Spleen (tissue), 11 donors: Measurements from ENCODE around the gene GNAO1. TPM values are rescaled to one million over a fixed set of nuclear protein-coding genes. Genes with fewer than 3 reads are reported as not detected.

ENCODE experiments used
- DNase-seq: peaks from one replicate; pipeline ENCODE4 v3.0.0-alpha.2; 2020
- H3K27ac ChIP-seq, 8 donors: fragments of 200-600 bp; sonication (generic) in 7 of 8; 1 replicate in 4 of 8; 2 replicates in 4 of 8; pipeline versions ENCODE4 v1.5.0 to v1.8.0; 2016 to 2021; ENCODE audit warnings: inconsistent platforms in 4 of 8, mild to moderate bottlenecking in 4 of 8, moderate library complexity in 1 of 8
- H3K27me3 ChIP-seq, 7 donors: fragments of 200-600 bp; sonication (generic) in 6 of 7; replicated peaks in 1 of 7; 1 replicate in 4 of 7; 2 replicates in 3 of 7; pipeline versions ENCODE4 v1.5.0 to v1.8.0; 2016 to 2021; ENCODE audit warnings: inconsistent platforms in 3 of 7, mild to moderate bottlenecking in 1 of 7
- H3K36me3 ChIP-seq, 6 donors: fragments of 200-600 bp; sonication (generic) in 5 of 6; 1 replicate in 4 of 6; 2 replicates in 2 of 6; pipeline versions ENCODE4 v1.5.0 to v1.8.0; 2016 to 2021; ENCODE audit warnings: inconsistent platforms in 2 of 6
- H3K4me1 ChIP-seq, 6 donors: fragments of 200-600 bp; sonication (generic) in 5 of 6; 1 replicate in 3 of 6; 2 replicates in 3 of 6; pipeline versions ENCODE4 v1.5.0 to v1.8.0; 2016 to 2021; ENCODE audit warnings: inconsistent platforms in 3 of 6
- H3K4me3 ChIP-seq, 8 donors: fragments of 200-600 bp; sonication (generic) in 7 of 8; 1 replicate in 4 of 8; 2 replicates in 4 of 8; pipeline versions ENCODE4 v1.5.0 to v1.8.0; 2016 to 2021; ENCODE audit warnings: inconsistent platforms in 4 of 8, mild to moderate bottlenecking in 4 of 8, moderate library complexity in 2 of 8
- H3K9me3 ChIP-seq, 8 donors: fragments of 200-600 bp; sonication (generic) in 7 of 8; 1 replicate in 4 of 8; 2 replicates in 4 of 8; pipeline versions ENCODE4 v1.5.0 to v1.8.0; 2016 to 2021; ENCODE audit warnings: inconsistent platforms in 4 of 8
- CTCF ChIP-seq, 11 experiments: fragments of 200-600 bp in 7 of 11; fragments of 450-650 bp in 4 of 11; sonication (generic) in 4 of 11; IDR thresholded peaks in 8 of 11; conservative IDR thresholded peaks in 3 of 11; 1 replicate in 7 of 11; 2 replicates in 4 of 11; pipeline versions ENCODE4 v1.4.0 to v1.8.0; 2016 to 2021; ENCODE audit warnings: antibody characterized with exemption in 11 of 11, inconsistent platforms in 4 of 11, mild to moderate bottlenecking in 1 of 11
- POLR2A ChIP-seq, 3 donors: fragments of 450-650 bp; IDR thresholded peaks; one replicate each; pipeline ENCODE4 v1.5.1; 2017; ENCODE audit warnings: antibody characterized with exemption in 3 of 3, mild to moderate bottlenecking in 1 of 3
- POLR2AphosphoS5 ChIP-seq, 3 donors: sonication (generic); formaldehyde crosslinking; IDR thresholded peaks; one replicate each; pipeline ENCODE4 v1.5.1; 2017; ENCODE audit warnings: antibody characterized with exemption in 3 of 3
- WGBS, 5 donors: extraction: QIAGEN DNeasy Blood & Tissue Kit in 3 of 5; methylation state at CpG; one replicate each; pipeline versions ENCODE4 v1.1.5 to v1.1.7; 2013 to 2018; 5-methylcytosine and 5-hydroxymethylcytosine counted together
- intact Hi-C: fragments of 100-400 bp; cut with DNase I; formaldehyde crosslinking; loops from one replicate; pipeline ENCODE4 v1.15.0; 2023; ENCODE audit warnings: low total_unique reads
- polyA plus RNA-seq, 3 donors: library from polyadenylated mRNA; stranded (reverse); fragments of 200-250 nt; gene quantifications; one replicate each; pipeline ENCODE4 v1.2.1, GENCODE V29; 2013
- total RNA-seq, 7 donors: library from RNA; depleted of rRNA in 3 of 7; stranded (reverse); fragments of >200 nt in 3 of 7; fragmentation: NEBNext Ultra II Directional in 4 of 7; extraction: Animal tissue kit (Norgen Biotek cat#: 25700) in 4 of 7; gene quantifications; one replicate each; pipeline versions ENCODE4 v1.1.0 to v1.2.1, GENCODE V29; 2016 to 2021
- donor health status: healthy with polysubstance abuse.
- donor health status: DM: no; HTN: no; CAD: no; lungs with moderate emphysema.
- donor health status: DM: no; HTN: no; CAD: no.
- donor health status: Bipolar disorder and iron deficiency.
- donor health status: healthy.
- donor health status: DM: no; HTN: no; CAD: no.
- donor health status: DM: yes; HTN: yes; CAD: no.

Gene GNAO1
- total and polyA plus RNA-seq, 10 donors: 0.32 to 7.9 (median 4.7) TPM

GRCh38 chr16:56294579-56294978, 103.3 kb downstream of the GNAO1 start:
- TF ChIP-seq POLR2AphosphoS5 (IDR thresholded peaks at IDR 0.05): no peak
- no peak for TF ChIP-seq POLR2A (IDR thresholded peaks at IDR 0.05)
- no peak for TF ChIP-seq CTCF (IDR thresholded peaks at IDR 0.05 in 8 of 11, conservative IDR thresholded peaks at IDR 0.05 in 3 of 11)
- Histone ChIP-seq H3K4me3 (no peak overlapping the region), H3K27ac (no peak overlapping the region), H3K27me3 (peaks cover 0 to 10% (median 0%) of the 10 kb centered on the region in 7 donors), H3K9me3 (no peaks in the 10 kb centered on the region), H3K4me1 (peaks cover 0 to 20% (median 2%) of the 10 kb centered on the region in 6 donors), H3K36me3 (no peaks in the 10 kb centered on the region)
- intact Hi-C loops: no loop called here
- no peak for DNase-seq
- WGBS, 5 donors: 38 to 65% (median 64%) methylated on average over 2 of the region's 2 CpGs

- Histone ChIP-seq H3K36me3 (no peaks in the 10 kb centered on the region), H3K4me1 (peaks cover 0 to 26% (median 2%) of the 10 kb centered on the region in 6 donors), H3K4me3 (no peak overlapping the region), H3K9me3 (no peaks in the 10 kb centered on the region), H3K27ac (no peak overlapping the region), H3K27me3 (peaks cover 0 to 10% (median 0%) of the 10 kb centered on the region in 7 donors)
- intact Hi-C loops: no loop called here
- TF ChIP-seq POLR2A (IDR thresholded peaks at IDR 0.05): no peak
- no peak for TF ChIP-seq CTCF (IDR thresholded peaks at IDR 0.05 in 8 of 11, conservative IDR thresholded peaks at IDR 0.05 in 3 of 11)
- TF ChIP-seq POLR2AphosphoS5 (IDR thresholded peaks at IDR 0.05): no peak
- DNase-seq: no peak
- WGBS, 5 donors: 78 to 90% (median 84%) methylated on average over 8 of the region's 8 CpGs
Observed at GRCh38 chr16:56295059-56295665, 103.9 kb downstream of the GNAO1 start.

- no peak overlapping the region for H3K27ac ChIP-seq
- DNase-seq: no peak
- no peak overlapping the region for H3K4me3 ChIP-seq
- peaks cover 0 to 26% (median 2%) of the 10 kb centered on the region in 6 donors for H3K4me1 ChIP-seq
- WGBS, 5 donors: 49 to 59% (median 58%) methylated on average over 12 of the region's 12 CpGs
- no peaks in the 10 kb centered on the region for H3K9me3 ChIP-seq
- H3K36me3 ChIP-seq: no peaks in the 10 kb centered on the region
- intact Hi-C loops: no loop called here
- peaks cover 0 to 10% (median 0%) of the 10 kb centered on the region in 7 donors for H3K27me3 ChIP-seq
- TF ChIP-seq POLR2A (IDR thresholded peaks at IDR 0.05): no peak
- TF ChIP-seq CTCF (IDR thresholded peaks at IDR 0.05 in 8 of 11, conservative IDR thresholded peaks at IDR 0.05 in 3 of 11): no peak
- TF ChIP-seq POLR2AphosphoS5 (IDR thresholded peaks at IDR 0.05): no peak
Observed at GRCh38 chr16:56295739-56296527, 104.6 kb downstream of the GNAO1 start.

GRCh38 chr16:56297684-56298083, 106.4 kb downstream of the GNAO1 start:
- TF ChIP-seq POLR2AphosphoS5 (IDR thresholded peaks at IDR 0.05) (no peak), CTCF (IDR thresholded peaks at IDR 0.05 in 8 of 11, conservative IDR thresholded peaks at IDR 0.05 in 3 of 11) (no peak), POLR2A (IDR thresholded peaks at IDR 0.05) (no peak)
- intact Hi-C loops: no loop called here
- H3K27ac ChIP-seq: no peak overlapping the region
- 89 to 93% (median 91%) methylated on average over 7 of the region's 7 CpGs for WGBS, 5 donors
- H3K9me3 ChIP-seq: no peaks in the 10 kb centered on the region
- H3K27me3 ChIP-seq: peaks cover 0 to 10% (median 0%) of the 10 kb centered on the region in 7 donors
- H3K4me3 ChIP-seq: no peak overlapping the region
- H3K4me1 ChIP-seq: peaks cover 0 to 26% (median 2%) of the 10 kb centered on the region in 6 donors
- DNase-seq: no peak
- H3K36me3 ChIP-seq: no peaks in the 10 kb centered on the region
